AG10803 (cell line): Measurements from ENCODE around the gene SRSF2.
"Not testable (repeated sequence)": the region's sequence is repeated elsewhere in the genome, so short reads cannot be mapped to it uniquely, and the experiment has no call there.

Source experiments
- DNase-seq: peaks from one replicate; pipeline ENCODE4 v3.0.0; 2010; ENCODE audit warnings: low read depth
- H3K4me3 ChIP-seq: 2 replicates; pipeline ENCODE4 v1.5.1; 2011; ENCODE audit warnings: mild to moderate bottlenecking, low read length, control low read depth
- TF ChIP-seq, protein P1 (sequence below): conservative IDR thresholded peaks from 2 replicates; pipeline ENCODE4 v1.5.1; 2011; ENCODE audit warnings: mild to moderate bottlenecking, low read length, control low read depth, inconsistent platforms

The SRSF2 gene

DNA sequence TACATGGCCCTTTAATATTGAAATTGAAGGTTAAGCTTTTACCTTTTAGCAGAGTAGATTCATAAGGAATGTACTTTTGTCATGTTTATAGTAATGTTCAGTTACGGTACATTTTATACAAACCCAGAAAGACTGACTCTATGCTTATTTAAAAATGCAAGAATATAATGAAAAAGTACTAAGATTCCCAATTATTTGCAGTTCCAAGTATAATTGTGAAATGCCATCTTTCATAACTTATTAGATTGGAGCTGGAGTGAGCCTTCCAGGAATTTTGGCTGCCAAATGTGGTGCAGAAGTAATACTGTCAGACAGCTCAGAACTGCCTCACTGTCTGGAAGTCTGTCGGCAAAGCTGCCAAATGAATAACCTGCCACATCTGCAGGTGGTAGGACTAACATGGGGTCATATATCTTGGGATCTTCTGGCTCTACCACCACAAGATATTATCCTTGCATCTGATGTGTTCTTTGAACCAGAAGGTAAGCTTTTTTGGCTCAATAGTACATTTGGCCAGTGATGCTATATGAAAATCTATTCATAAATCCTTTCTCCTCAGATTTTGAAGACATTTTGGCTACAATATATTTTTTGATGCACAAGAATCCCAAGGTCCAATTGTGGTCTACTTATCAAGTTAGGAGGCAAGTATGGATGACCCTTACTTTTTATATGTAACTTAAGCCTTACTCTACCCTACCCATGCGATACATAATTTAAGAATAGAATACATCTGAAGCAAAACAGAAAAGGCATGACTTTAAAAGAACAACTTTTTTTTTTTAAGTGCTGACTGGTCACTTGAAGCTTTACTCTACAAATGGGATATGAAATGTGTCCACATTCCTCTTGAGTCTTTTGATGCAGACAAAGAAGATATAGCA is 4.2 kb downstream of the SRSF2 start:
- TF ChIP-seq, protein P1, sequence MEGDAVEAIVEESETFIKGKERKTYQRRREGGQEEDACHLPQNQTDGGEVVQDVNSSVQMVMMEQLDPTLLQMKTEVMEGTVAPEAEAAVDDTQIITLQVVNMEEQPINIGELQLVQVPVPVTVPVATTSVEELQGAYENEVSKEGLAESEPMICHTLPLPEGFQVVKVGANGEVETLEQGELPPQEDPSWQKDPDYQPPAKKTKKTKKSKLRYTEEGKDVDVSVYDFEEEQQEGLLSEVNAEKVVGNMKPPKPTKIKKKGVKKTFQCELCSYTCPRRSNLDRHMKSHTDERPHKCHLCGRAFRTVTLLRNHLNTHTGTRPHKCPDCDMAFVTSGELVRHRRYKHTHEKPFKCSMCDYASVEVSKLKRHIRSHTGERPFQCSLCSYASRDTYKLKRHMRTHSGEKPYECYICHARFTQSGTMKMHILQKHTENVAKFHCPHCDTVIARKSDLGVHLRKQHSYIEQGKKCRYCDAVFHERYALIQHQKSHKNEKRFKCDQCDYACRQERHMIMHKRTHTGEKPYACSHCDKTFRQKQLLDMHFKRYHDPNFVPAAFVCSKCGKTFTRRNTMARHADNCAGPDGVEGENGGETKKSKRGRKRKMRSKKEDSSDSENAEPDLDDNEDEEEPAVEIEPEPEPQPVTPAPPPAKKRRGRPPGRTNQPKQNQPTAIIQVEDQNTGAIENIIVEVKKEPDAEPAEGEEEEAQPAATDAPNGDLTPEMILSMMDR = no peak
- peak; percentile 60 for DNase-seq
- no peak overlapping the region for H3K4me3 ChIP-seq

DNA sequence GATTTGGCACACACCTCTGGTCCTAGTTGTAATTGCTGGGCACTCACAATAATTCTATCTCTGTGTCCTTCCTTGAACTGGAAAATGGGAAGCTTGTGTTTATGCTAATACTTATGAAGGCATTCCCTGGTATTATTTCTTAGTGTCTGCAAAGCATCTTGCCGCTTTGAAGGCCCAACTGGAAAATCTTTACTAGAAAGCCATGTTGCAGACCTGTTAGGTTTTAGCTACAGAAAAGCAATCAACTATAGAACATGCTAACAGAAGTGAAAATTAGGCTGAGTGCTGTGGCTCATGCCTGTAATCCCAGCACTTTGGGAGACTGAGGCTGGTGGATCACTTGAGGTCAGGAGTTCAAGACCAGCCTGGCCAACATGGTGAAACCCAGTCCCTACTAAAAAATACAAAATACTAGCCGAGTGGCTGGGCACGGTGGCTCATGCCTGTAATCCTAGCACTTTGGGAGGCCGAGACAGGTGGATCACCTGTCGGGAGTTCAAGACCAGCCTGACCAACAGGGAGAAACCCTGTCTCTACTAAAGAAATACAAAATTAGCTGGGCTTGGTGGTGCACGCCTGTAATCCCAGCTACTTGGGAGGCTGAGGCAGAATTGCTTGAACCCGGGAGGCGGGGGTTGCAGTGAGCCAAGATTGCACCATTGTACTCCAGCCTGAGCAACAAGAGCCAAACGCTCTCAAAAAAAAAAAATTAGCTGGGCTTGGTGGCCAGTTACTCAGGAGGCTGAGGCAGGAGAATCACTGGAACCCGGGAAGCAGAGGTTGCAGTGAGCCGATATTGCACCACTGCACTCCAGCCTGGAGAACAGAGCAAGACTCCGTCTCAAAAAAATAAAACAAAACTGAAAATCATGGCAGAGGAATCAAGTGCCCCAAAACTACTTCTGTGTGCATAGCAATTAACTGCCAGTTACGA is 5.1 kb downstream of the SRSF2 start:
- not testable (repeated sequence) for H3K4me3 ChIP-seq, DNase-seq

GRCh38 chr17:76727745-76728456 is 9.2 kb downstream of the SRSF2 start:
- TF ChIP-seq, protein P1 = no peak
- DNase-seq = no peak
- peak overlapping the region; percentile 72 for H3K4me3 ChIP-seq

DNA sequence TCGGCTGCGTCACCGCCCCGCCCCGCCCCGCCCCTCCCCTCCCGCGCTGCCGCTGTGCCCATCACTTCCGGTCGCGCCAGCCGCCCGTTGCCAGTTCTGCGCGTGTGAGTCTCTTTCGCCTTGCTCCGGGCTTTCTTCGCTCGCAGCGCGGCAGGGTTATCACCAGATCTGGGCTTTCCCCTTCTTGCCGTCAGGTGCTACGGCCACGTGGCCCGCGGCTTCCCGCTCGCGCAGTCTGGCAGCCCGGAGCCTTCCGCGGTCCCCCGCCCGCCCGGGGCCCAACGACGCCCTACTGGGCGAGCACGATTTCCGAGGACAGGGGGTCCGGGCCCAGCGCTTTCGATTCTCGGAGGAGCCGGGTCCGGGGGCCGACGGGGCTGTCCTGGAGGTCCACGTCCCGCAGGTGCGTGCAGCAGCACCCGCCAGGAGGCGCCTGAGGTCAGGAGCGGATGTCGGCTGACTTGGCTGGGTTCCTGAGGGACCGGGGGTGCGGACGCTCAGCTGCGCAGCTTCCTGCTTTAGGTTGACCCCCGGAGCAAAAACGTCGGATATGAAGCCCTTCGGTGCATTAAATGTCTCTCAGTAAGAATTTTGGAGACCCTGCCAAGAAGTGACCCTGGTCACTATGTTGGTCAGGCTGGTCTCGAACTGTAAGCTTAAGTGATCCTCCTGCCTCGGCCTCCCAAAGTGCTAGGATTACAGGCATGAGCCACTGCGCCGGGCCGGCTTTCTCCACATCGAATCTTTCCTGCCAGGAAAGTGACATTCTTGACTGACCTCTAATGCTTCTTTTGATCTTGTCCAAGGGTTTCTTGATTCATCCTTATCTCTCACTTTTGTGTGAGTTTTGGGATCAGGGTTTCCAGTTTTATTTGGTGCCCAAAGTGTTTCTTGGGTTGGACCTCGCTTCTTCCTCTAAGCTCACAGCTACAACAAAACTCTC is 10.1 kb downstream of the SRSF2 start, which contains the start of gene METTL23:
TSS of gene METTL23 (plus strand) at position 64 of the 943 bp plus-strand sequence. CDS start 2,872 bp downstream, outside the sequence.
- peak; percentile 75 for DNase-seq
- TF ChIP-seq, protein P1 = peak; percentile 70
- H3K4me3 ChIP-seq = peak within 1 kb of the TSS; percentile 87

- peak within 1 kb of the TSS; percentile 87 for H3K4me3 ChIP-seq
- TF ChIP-seq, protein P1 = no peak
- peak; percentile 97 for DNase-seq
Measured at GRCh38 chr17:76726231-76726775, 10.8 kb downstream of the SRSF2 start, which contains the start of gene JMJD6. Gene JMJD6 (minus strand): TSS chr17:76726606. CDS start chr17:76726475, 131 bp downstream.

GRCh38 chr17:76725580-76726230 is 11.4 kb downstream of the SRSF2 start:
- H3K4me3 ChIP-seq = peak overlapping the region; percentile 87
- peak; percentile 73 for DNase-seq
- TF ChIP-seq, protein P1 = no peak
